ENCODE results near the gene LGALS14.

The LGALS14 gene

DNA sequence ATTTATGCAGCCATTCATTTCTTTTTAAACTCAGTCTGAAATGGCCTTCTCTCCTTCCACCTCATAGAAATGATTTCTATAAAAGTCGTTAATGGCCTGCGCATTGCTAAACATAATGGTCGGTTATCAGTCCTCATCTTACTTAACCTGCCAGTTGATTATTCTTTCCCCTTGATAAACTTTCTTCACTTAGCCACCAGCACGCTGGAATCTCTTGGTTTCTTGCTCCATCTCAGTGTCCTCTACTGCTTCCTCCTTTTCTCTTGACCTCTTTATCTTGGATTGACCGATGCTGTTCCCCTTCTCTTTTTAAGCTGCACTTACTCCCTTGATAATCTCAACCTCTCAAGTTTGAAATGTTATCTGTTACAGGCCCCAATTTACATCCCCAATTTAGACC, 45.7 kb downstream of the LGALS14 start:
- Histone ChIP-seq H3K23ac (ENCODE audit: low read depth, low read length, poor library complexity) (no peak overlapping the region), H2AFZ (ENCODE audit: low read length) (no peak overlapping the region), H3K4me1 (ENCODE audit: control insufficient read depth in 2 of 2, insufficient read depth in 1 of 2, low read depth in 1 of 2, low read length in 2 of 2) (no peaks in the 10 kb centered on the region), H2BK120ac (ENCODE audit: low read depth, low read length) (no peak overlapping the region), H2BK5ac (ENCODE audit: low read length) (no peak overlapping the region), H3K27ac (replicated peaks; ENCODE audit: low read length) (no peak overlapping the region), H3K79me1 (ENCODE audit: low read depth, low read length) (no peaks in the 10 kb centered on the region), H3K14ac (ENCODE audit: low read length) (no peak overlapping the region), H4K91ac (ENCODE audit: low read depth, low read length, poor library complexity) (no peak overlapping the region), H3K36me3 (replicated peaks in 1 of 2; ENCODE audit: control insufficient read depth in 2 of 2, insufficient read depth in 2 of 2, low read length in 2 of 2) (no peaks in the 10 kb centered on the region), H2BK12ac (ENCODE audit: low read length) (no peak overlapping the region), H3K4ac (ENCODE audit: low read length) (no peak overlapping the region), H3K18ac (ENCODE audit: low read length) (no peak overlapping the region), H2AK5ac (ENCODE audit: low read depth, low read length) (no peak overlapping the region), H3K4me2 (ENCODE audit: insufficient read depth, low read length, poor library complexity, severe bottlenecking) (no peak overlapping the region), H3K4me3 (ENCODE audit: low read length in 2 of 2) (no peak overlapping the region), H4K8ac (ENCODE audit: low read depth, low read length) (no peak overlapping the region), H3K27me3 (ENCODE audit: control insufficient read depth in 3 of 3, insufficient read depth in 3 of 3, low read depth in 1 of 3, low read length in 3 of 3) (peaks cover 0 to 12% (median 0%) of the 10 kb centered on the region in 3 experiments), H2BK15ac (ENCODE audit: low read length) (no peak overlapping the region), H3K9me3 (replicated peaks in 1 of 2; ENCODE audit: control insufficient read depth in 2 of 2, insufficient read depth in 1 of 2, low read depth in 1 of 2, low read length in 2 of 2) (no peaks in the 10 kb centered on the region), H3K9ac (ENCODE audit: low read depth, low read length, poor library complexity) (no peak overlapping the region)
- no CpG with 5 or more reads among the region's 5 CpGs for WGBS, 2 donors (ENCODE audit: extremely low coverage in 2 of 2, insufficient read length in 2 of 2, insufficient replicate concordance in 1 of 2)
- DNase-seq (ENCODE audit: low spot score), result no peak

- Histone ChIP-seq H3K18ac (ENCODE audit: low read length) (no peak overlapping the region), H3K4me1 (ENCODE audit: control insufficient read depth in 2 of 2, insufficient read depth in 1 of 2, low read depth in 1 of 2, low read length in 2 of 2) (no peaks in the 10 kb centered on the region), H2AK5ac (ENCODE audit: low read depth, low read length) (no peak overlapping the region), H2AFZ (ENCODE audit: low read length) (no peak overlapping the region), H3K4ac (ENCODE audit: low read length) (no peak overlapping the region), H3K36me3 (replicated peaks in 1 of 2; ENCODE audit: control insufficient read depth in 2 of 2, insufficient read depth in 2 of 2, low read length in 2 of 2) (no peaks in the 10 kb centered on the region), H3K23ac (ENCODE audit: low read depth, low read length, poor library complexity) (no peak overlapping the region), H2BK5ac (ENCODE audit: low read length) (no peak overlapping the region), H3K9me3 (replicated peaks in 1 of 2; ENCODE audit: control insufficient read depth in 2 of 2, insufficient read depth in 1 of 2, low read depth in 1 of 2, low read length in 2 of 2) (no peaks in the 10 kb centered on the region), H3K79me1 (ENCODE audit: low read depth, low read length) (no peaks in the 10 kb centered on the region), H2BK12ac (ENCODE audit: low read length) (no peak overlapping the region), H3K27me3 (ENCODE audit: control insufficient read depth in 3 of 3, insufficient read depth in 3 of 3, low read depth in 1 of 3, low read length in 3 of 3) (peaks cover 0 to 20% (median 0%) of the 10 kb centered on the region in 3 experiments), H2BK15ac (ENCODE audit: low read length) (no peak overlapping the region), H2BK120ac (ENCODE audit: low read depth, low read length) (no peak overlapping the region), H4K8ac (ENCODE audit: low read depth, low read length) (no peak overlapping the region), H3K9ac (ENCODE audit: low read depth, low read length, poor library complexity) (no peak overlapping the region), H4K91ac (ENCODE audit: low read depth, low read length, poor library complexity) (no peak overlapping the region), H3K4me2 (ENCODE audit: insufficient read depth, low read length, poor library complexity, severe bottlenecking) (no peak overlapping the region), H3K4me3 (ENCODE audit: low read length in 2 of 2) (no peak overlapping the region), H3K27ac (replicated peaks; ENCODE audit: low read length) (no peak overlapping the region), H3K14ac (ENCODE audit: low read length) (no peak overlapping the region)
- DNase-seq (ENCODE audit: low spot score), result no peak
These were observed 48.1 kb downstream of the LGALS14 start for GRCh38 chr19:39752390-39752789.

GRCh38 chr19:39752795-39753194, 48.5 kb downstream of the LGALS14 start:
- Histone ChIP-seq H3K9me3 (replicated peaks in 1 of 2; ENCODE audit: control insufficient read depth in 2 of 2, insufficient read depth in 1 of 2, low read depth in 1 of 2, low read length in 2 of 2) (no peaks in the 10 kb centered on the region), H3K14ac (ENCODE audit: low read length) (no peak overlapping the region), H3K4me3 (ENCODE audit: low read length in 2 of 2) (no peak overlapping the region), H2BK12ac (ENCODE audit: low read length) (no peak overlapping the region), H3K27me3 (ENCODE audit: control insufficient read depth in 3 of 3, insufficient read depth in 3 of 3, low read depth in 1 of 3, low read length in 3 of 3) (peaks cover 0 to 20% (median 0%) of the 10 kb centered on the region in 3 experiments), H3K23ac (ENCODE audit: low read depth, low read length, poor library complexity) (no peak overlapping the region), H2AK5ac (ENCODE audit: low read depth, low read length) (no peak overlapping the region), H4K91ac (ENCODE audit: low read depth, low read length, poor library complexity) (no peak overlapping the region), H3K27ac (replicated peaks; ENCODE audit: low read length) (no peak overlapping the region), H3K4me1 (ENCODE audit: control insufficient read depth in 2 of 2, insufficient read depth in 1 of 2, low read depth in 1 of 2, low read length in 2 of 2) (no peaks in the 10 kb centered on the region), H2AFZ (ENCODE audit: low read length) (no peak overlapping the region), H3K4ac (ENCODE audit: low read length) (no peak overlapping the region), H2BK15ac (ENCODE audit: low read length) (no peak overlapping the region), H2BK120ac (ENCODE audit: low read depth, low read length) (no peak overlapping the region), H2BK5ac (ENCODE audit: low read length) (no peak overlapping the region), H4K8ac (ENCODE audit: low read depth, low read length) (no peak overlapping the region), H3K79me1 (ENCODE audit: low read depth, low read length) (no peaks in the 10 kb centered on the region), H3K36me3 (replicated peaks in 1 of 2; ENCODE audit: control insufficient read depth in 2 of 2, insufficient read depth in 2 of 2, low read length in 2 of 2) (no peaks in the 10 kb centered on the region), H3K18ac (ENCODE audit: low read length) (no peak overlapping the region), H3K9ac (ENCODE audit: low read depth, low read length, poor library complexity) (no peak overlapping the region), H3K4me2 (ENCODE audit: insufficient read depth, low read length, poor library complexity, severe bottlenecking) (no peak overlapping the region)
- no peak for DNase-seq (ENCODE audit: low spot score)

- no peaks in the 10 kb centered on the region for H3K79me1 ChIP-seq (ENCODE audit: low read depth, low read length)
- no peaks in the 10 kb centered on the region for H3K4me1 ChIP-seq (ENCODE audit: control insufficient read depth in 2 of 2, insufficient read depth in 1 of 2, low read depth in 1 of 2, low read length in 2 of 2)
- DNase-seq (ENCODE audit: low spot score), result no peak
- no peak overlapping the region for H3K4me2 ChIP-seq (ENCODE audit: insufficient read depth, low read length, poor library complexity, severe bottlenecking)
- H3K27me3 ChIP-seq (ENCODE audit: control insufficient read depth in 3 of 3, insufficient read depth in 3 of 3, low read depth in 1 of 3, low read length in 3 of 3), result peaks cover 0 to 20% (median 0%) of the 10 kb centered on the region in 3 experiments
- no peaks in the 10 kb centered on the region for H3K9me3 ChIP-seq (replicated peaks in 1 of 2; ENCODE audit: control insufficient read depth in 2 of 2, insufficient read depth in 1 of 2, low read depth in 1 of 2, low read length in 2 of 2)
- H3K14ac ChIP-seq (ENCODE audit: low read length), result no peak overlapping the region
- H2AFZ ChIP-seq (ENCODE audit: low read length), result no peak overlapping the region
- H2AK5ac ChIP-seq (ENCODE audit: low read depth, low read length), result no peak overlapping the region
- H3K23ac ChIP-seq (ENCODE audit: low read depth, low read length, poor library complexity), result no peak overlapping the region
- H3K4ac ChIP-seq (ENCODE audit: low read length), result no peak overlapping the region
- no peak overlapping the region for H2BK5ac ChIP-seq (ENCODE audit: low read length)
- H2BK15ac ChIP-seq (ENCODE audit: low read length), result no peak overlapping the region
- no peak overlapping the region for H3K18ac ChIP-seq (ENCODE audit: low read length)
- H3K4me3 ChIP-seq (ENCODE audit: low read length in 2 of 2), result no peak overlapping the region
- H4K91ac ChIP-seq (ENCODE audit: low read depth, low read length, poor library complexity), result no peak overlapping the region
- H3K27ac ChIP-seq (replicated peaks; ENCODE audit: low read length), result no peak overlapping the region
- H3K36me3 ChIP-seq (replicated peaks in 1 of 2; ENCODE audit: control insufficient read depth in 2 of 2, insufficient read depth in 2 of 2, low read length in 2 of 2), result no peaks in the 10 kb centered on the region
- no peak overlapping the region for H4K8ac ChIP-seq (ENCODE audit: low read depth, low read length)
- H3K9ac ChIP-seq (ENCODE audit: low read depth, low read length, poor library complexity), result no peak overlapping the region
- no CpG with 5 or more reads among the region's 2 CpGs for WGBS, 2 donors (ENCODE audit: extremely low coverage in 2 of 2, insufficient read length in 2 of 2, insufficient replicate concordance in 1 of 2)
- no peak overlapping the region for H2BK12ac ChIP-seq (ENCODE audit: low read length)
- no peak overlapping the region for H2BK120ac ChIP-seq (ENCODE audit: low read depth, low read length)
These were observed 50.3 kb downstream of the LGALS14 start for GRCh38 chr19:39754544-39754943.

All from neuronal stem cell (in vitro differentiated cells).